Panc1 (cell line): ENCODE data around the gene CUEDC1. TPM values are rescaled to one million over a fixed set of nuclear protein-coding genes. Genes with fewer than 3 reads are reported as not detected.

Experiments
- ATAC-seq: fragments of 200-7000 bp; cut with Tn5 transposase; 2 replicates; pipeline ENCODE4 v1.9.1; 2020; ENCODE audit warnings: mild to moderate bottlenecking, moderate library complexity
- BruUV-seq: library from RNA; stranded (reverse); fragments of 400-500 nt; replicated peaks from 2 replicates; lab custom pipeline; 2021; lab: Mats Ljungman, UMichigan
- CTCF ChIA-PET: fragments of 300-600 bp; sonication (Branson Sonifier 250); formaldehyde crosslinking; loops from one replicate; lab custom pipeline; 2022; ENCODE audit warnings: antibody characterized with exemption; lab: Charles Lee
- POLR2A ChIA-PET: fragments of 300-600 bp; sonication (Branson Sonifier 250); formaldehyde crosslinking; loops from one replicate; lab custom pipeline; 2022; ENCODE audit warnings: antibody characterized with exemption; lab: Charles Lee
- DNase-seq: peaks from one replicate; pipeline ENCODE4 v3.0.0-alpha.2; 2010; ENCODE audit warnings: low read depth, low spot score
- H3K27ac ChIP-seq: 2 replicates; pipeline ENCODE4 v1.5.1; 2011; ENCODE audit warnings: mild to moderate bottlenecking, low read length, inconsistent platforms
- H3K27me3 ChIP-seq: fragments of 200-500 bp; sonication (Bioruptor generic); 2 replicates; pipeline ENCODE4 v1.6.0; 2014; ENCODE audit warnings: low read length, inconsistent platforms; ENCODE audit not compliant: control insufficient read depth, insufficient read depth
- H3K36me3 ChIP-seq: fragments of 200-500 bp; sonication (Bioruptor generic); 2 replicates; pipeline ENCODE4 v1.5.1; 2014; ENCODE audit warnings: inconsistent platforms, mild to moderate bottlenecking, low read length, moderate library complexity; ENCODE audit not compliant: control insufficient read depth, insufficient read depth
- H3K4me1 ChIP-seq: 2 replicates; pipeline ENCODE4 v1.5.1; 2011; ENCODE audit warnings: inconsistent platforms, mild to moderate bottlenecking, low read length, moderate library complexity; ENCODE audit not compliant: control insufficient read depth, insufficient read depth
- H3K4me3 ChIP-seq, 2 experiments: 2 replicates each; pipeline ENCODE4 v1.5.1; 2011 to 2012; ENCODE audit warnings: low read depth in 2 of 2, low read length in 2 of 2, mild to moderate bottlenecking in 2 of 2, inconsistent platforms in 1 of 2, moderate library complexity in 1 of 2
- H3K9me3 ChIP-seq: fragments of 200-500 bp; sonication (Bioruptor generic); 2 replicates; pipeline ENCODE4 v1.5.1; 2014; ENCODE audit warnings: low read depth, mild to moderate bottlenecking, inconsistent platforms, low read length, moderate library complexity; ENCODE audit not compliant: control insufficient read depth, insufficient read depth
- POLR2AphosphoS5 ChIP-seq: IDR thresholded peaks from 2 replicates; pipeline ENCODE4 v1.6.1; 2012; ENCODE audit warnings: mild to moderate bottlenecking, low read depth, low read length, moderate library complexity
- SIN3A ChIP-seq: IDR thresholded peaks from 2 replicates; pipeline ENCODE4 v1.6.1; 2012; ENCODE audit warnings: low read depth, mild to moderate bottlenecking, low read length, moderate library complexity, borderline replicate concordance; ENCODE audit not compliant: insufficient read depth
- TCF7L2 ChIP-seq: IDR thresholded peaks from 2 replicates; pipeline ENCODE4 v1.6.1; 2011; ENCODE audit warnings: mild to moderate bottlenecking, low read depth, low read length, inconsistent platforms
- in situ Hi-C: cut with HindIII; loops from 2 replicates; pipeline ENCODE4 v1.10.0; 2016; ENCODE audit warnings: low sequenced_read_pairs, low pct_unique_long_range_greater_than_20kb
- intact Hi-C: fragments of 100-400 bp; cut with micrococcal nuclease; formaldehyde crosslinking; loops from one replicate; pipeline ENCODE4 v1.10.0; 2022; ENCODE audit not compliant: unreplicated experiment
- total RNA-seq: library from RNA; stranded (reverse); gene quantifications from one replicate; pipeline ENCODE4 v1.2.1, GENCODE V29; 2021; ENCODE audit not compliant: unreplicated experiment
- TF ChIP-seq, protein P1 (sequence below), 2 experiments: IDR thresholded peaks; 2 replicates each; pipeline ENCODE4 v1.6.1; 2011 to 2012; ENCODE audit warnings: low read depth in 2 of 2, control low read depth in 1 of 2, low read length in 1 of 2, mild to moderate bottlenecking in 1 of 2, moderate library complexity in 1 of 2; ENCODE audit not compliant: insufficient read depth in 1 of 2
- TF ChIP-seq, protein P2 (sequence below): fragments of 450-650 bp; IDR thresholded peaks from 2 replicates; pipeline ENCODE4 v1.5.1; 2017; ENCODE audit warnings: mild to moderate bottlenecking

Gene CUEDC1
- total RNA-seq, 1 experiment from 2014 or later, result 103 TPM

DNA sequence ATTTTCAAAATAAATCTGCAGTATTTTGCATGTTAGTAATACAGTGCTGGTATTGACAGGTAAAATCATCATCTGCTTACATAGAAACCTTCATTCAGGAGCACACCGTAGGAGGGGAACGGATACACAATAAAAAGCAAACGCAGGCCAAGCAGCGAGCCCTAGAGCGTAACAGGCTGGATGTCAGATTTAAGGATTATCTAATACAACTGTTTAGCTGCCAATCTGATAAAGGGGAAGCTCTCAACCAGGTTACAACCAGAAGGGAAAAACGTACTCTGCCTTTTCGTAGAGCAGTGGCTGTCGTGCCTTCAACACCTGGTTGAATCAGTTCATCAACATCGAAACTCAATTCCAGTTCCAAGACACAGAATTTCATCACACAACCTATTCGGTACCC lies 16.4 kb upstream of the CUEDC1 start:
- ATAC-seq, result no peak
- DNase-seq, result no peak
- no peak for TF ChIP-seq TCF7L2
- TF ChIP-seq, protein P1, sequence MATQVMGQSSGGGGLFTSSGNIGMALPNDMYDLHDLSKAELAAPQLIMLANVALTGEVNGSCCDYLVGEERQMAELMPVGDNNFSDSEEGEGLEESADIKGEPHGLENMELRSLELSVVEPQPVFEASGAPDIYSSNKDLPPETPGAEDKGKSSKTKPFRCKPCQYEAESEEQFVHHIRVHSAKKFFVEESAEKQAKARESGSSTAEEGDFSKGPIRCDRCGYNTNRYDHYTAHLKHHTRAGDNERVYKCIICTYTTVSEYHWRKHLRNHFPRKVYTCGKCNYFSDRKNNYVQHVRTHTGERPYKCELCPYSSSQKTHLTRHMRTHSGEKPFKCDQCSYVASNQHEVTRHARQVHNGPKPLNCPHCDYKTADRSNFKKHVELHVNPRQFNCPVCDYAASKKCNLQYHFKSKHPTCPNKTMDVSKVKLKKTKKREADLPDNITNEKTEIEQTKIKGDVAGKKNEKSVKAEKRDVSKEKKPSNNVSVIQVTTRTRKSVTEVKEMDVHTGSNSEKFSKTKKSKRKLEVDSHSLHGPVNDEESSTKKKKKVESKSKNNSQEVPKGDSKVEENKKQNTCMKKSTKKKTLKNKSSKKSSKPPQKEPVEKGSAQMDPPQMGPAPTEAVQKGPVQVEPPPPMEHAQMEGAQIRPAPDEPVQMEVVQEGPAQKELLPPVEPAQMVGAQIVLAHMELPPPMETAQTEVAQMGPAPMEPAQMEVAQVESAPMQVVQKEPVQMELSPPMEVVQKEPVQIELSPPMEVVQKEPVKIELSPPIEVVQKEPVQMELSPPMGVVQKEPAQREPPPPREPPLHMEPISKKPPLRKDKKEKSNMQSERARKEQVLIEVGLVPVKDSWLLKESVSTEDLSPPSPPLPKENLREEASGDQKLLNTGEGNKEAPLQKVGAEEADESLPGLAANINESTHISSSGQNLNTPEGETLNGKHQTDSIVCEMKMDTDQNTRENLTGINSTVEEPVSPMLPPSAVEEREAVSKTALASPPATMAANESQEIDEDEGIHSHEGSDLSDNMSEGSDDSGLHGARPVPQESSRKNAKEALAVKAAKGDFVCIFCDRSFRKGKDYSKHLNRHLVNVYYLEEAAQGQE (IDR thresholded peaks at IDR 0.05; ENCODE audit: insufficient read depth in 1 of 2, low read depth in 2 of 2, low read length in 1 of 2), result no peak
- TF ChIP-seq, protein P2, sequence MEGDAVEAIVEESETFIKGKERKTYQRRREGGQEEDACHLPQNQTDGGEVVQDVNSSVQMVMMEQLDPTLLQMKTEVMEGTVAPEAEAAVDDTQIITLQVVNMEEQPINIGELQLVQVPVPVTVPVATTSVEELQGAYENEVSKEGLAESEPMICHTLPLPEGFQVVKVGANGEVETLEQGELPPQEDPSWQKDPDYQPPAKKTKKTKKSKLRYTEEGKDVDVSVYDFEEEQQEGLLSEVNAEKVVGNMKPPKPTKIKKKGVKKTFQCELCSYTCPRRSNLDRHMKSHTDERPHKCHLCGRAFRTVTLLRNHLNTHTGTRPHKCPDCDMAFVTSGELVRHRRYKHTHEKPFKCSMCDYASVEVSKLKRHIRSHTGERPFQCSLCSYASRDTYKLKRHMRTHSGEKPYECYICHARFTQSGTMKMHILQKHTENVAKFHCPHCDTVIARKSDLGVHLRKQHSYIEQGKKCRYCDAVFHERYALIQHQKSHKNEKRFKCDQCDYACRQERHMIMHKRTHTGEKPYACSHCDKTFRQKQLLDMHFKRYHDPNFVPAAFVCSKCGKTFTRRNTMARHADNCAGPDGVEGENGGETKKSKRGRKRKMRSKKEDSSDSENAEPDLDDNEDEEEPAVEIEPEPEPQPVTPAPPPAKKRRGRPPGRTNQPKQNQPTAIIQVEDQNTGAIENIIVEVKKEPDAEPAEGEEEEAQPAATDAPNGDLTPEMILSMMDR, result no peak
- TF ChIP-seq POLR2AphosphoS5, result no peak; the same call in 1 of the 2 replicates
- TF ChIP-seq SIN3A, result no peak
- peaks cover 13% of the 10 kb centered on the region for H3K36me3 ChIP-seq
- BruUV-seq, result no TSS peak
- no peak overlapping the region for H3K27ac ChIP-seq
- no peaks in the 10 kb centered on the region for H3K4me1 ChIP-seq
- no peak overlapping the region for H3K4me3 ChIP-seq
- in situ Hi-C loops (no loop called here), intact Hi-C loops (no loop called here)
- no peaks in the 10 kb centered on the region for H3K9me3 ChIP-seq
- ChIA-PET POLR2A (no interaction called here), CTCF (no interaction called here)
- no peaks in the 10 kb centered on the region for H3K27me3 ChIP-seq

DNA sequence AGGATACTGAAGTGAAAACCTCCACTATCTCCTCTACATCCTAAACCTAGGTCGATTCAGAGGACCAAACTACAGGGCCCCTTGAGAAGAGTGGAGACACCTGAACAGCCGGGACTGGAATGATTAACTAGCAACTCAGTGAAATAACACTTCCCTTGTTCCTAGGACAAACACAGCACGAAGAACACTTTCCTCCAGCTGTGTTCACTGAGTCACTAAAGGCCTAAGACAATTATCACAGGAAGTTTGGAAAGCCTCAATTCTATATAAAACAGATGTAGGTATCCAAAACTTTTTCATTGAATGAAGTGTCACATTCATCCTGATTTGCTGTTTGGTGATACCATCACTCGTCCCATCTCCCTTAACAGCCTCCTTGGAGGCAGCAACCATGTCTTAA lies 15.5 kb upstream of the CUEDC1 start:
- peaks cover 8% of the 10 kb centered on the region; the same call in 1 of the 2 replicates for H3K36me3 ChIP-seq
- TF ChIP-seq, protein P1 (IDR thresholded peaks at IDR 0.05; ENCODE audit: insufficient read depth in 1 of 2, low read depth in 2 of 2, low read length in 1 of 2), result no peak
- TF ChIP-seq SIN3A (no peak), POLR2AphosphoS5 (no peak; the same call in 1 of the 2 replicates), TCF7L2 (no peak)
- TF ChIP-seq, protein P2, result no peak
- H3K27me3 ChIP-seq, result no peaks in the 10 kb centered on the region
- ATAC-seq (no peak), DNase-seq (no peak)
- in situ Hi-C loops, result no loop called here
- H3K4me1 ChIP-seq, result no peaks in the 10 kb centered on the region
- H3K9me3 ChIP-seq, result no peaks in the 10 kb centered on the region
- intact Hi-C loops, result no loop called here
- H3K27ac ChIP-seq, result no peak overlapping the region; the same call in 1 of the 2 replicates
- no peak overlapping the region for H3K4me3 ChIP-seq
- BruUV-seq, result no TSS peak
- CTCF ChIA-PET, result no interaction called here
- POLR2A ChIA-PET, result interaction anchor here (0.6 kb wide), 1 partner anchor 96 kb away, joined by 3 read pairs; no protein-coding TSS in a partner anchor
